OCI-LY7 (cell line): ENCODE results near the gene SCN5A.

Source experiments
- EZH2phosphoT487 ChIP-seq: fragments of 200-600 bp; sonication (generic); IDR thresholded peaks from 2 replicates; pipeline ENCODE4 v1.6.1; 2018; ENCODE audit warnings: low read depth, borderline replicate concordance, mild to moderate bottlenecking, mixed run types, antibody characterized with exemption, low read length, moderate library complexity, mixed read lengths
- TF ChIP-seq, protein P1 (sequence below): fragments of 200-600 bp; sonication (generic); conservative IDR thresholded peaks from 2 replicates; pipeline ENCODE4 v1.5.1; 2014; ENCODE audit warnings: mild to moderate bottlenecking, antibody characterized with exemption, low read length, moderate library complexity, mixed read lengths

DNA sequence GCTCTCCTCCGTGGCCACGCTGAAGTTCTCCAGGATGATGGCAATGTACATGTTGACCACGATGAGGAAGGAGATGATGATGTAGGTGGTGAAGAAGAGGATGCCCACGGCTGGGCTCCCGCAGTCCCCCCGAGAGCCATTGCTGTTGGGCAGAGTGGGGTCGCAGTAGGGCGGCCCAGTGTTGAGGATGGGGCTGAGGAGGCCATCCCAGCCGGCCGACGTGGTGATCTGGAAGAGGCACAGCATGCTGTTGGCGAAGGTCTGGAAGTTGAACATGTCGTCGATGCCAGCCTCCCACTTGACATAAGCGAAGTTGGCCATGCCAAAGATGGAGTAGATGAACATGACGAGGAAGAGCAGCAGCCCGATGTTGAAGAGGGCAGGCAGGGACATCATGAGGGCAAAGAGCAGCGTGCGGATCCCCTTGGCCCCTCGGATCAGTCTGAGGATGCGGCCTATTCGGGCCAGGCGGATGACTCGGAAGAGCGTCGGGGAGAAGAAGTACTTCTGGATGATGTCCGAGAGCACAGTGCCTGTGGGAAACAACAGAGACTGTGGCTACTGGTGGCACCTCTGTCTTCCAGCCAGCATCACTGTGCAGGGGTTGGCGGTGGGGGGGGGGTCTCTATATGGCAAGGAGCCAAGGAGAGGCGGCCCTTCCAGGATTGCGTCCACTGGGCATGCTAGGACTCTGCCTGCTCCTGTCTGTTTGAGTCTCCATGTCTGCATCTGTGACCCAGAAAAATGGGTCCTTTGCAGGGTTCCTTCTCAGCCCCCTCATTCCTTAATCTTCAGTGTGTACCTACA, 98.3 kb downstream of the SCN5A start:
- TF ChIP-seq, protein P1, sequence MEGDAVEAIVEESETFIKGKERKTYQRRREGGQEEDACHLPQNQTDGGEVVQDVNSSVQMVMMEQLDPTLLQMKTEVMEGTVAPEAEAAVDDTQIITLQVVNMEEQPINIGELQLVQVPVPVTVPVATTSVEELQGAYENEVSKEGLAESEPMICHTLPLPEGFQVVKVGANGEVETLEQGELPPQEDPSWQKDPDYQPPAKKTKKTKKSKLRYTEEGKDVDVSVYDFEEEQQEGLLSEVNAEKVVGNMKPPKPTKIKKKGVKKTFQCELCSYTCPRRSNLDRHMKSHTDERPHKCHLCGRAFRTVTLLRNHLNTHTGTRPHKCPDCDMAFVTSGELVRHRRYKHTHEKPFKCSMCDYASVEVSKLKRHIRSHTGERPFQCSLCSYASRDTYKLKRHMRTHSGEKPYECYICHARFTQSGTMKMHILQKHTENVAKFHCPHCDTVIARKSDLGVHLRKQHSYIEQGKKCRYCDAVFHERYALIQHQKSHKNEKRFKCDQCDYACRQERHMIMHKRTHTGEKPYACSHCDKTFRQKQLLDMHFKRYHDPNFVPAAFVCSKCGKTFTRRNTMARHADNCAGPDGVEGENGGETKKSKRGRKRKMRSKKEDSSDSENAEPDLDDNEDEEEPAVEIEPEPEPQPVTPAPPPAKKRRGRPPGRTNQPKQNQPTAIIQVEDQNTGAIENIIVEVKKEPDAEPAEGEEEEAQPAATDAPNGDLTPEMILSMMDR: no peak
- TF ChIP-seq EZH2phosphoT487: no peak
